ENCODE results near the gene PIM2. TPM values are rescaled to one million over a fixed set of nuclear protein-coding genes. Genes with fewer than 3 reads are reported as not detected.

The PIM2 gene
- total RNA-seq, 1 donor from 2014 or later: 5.1 TPM

DNA sequence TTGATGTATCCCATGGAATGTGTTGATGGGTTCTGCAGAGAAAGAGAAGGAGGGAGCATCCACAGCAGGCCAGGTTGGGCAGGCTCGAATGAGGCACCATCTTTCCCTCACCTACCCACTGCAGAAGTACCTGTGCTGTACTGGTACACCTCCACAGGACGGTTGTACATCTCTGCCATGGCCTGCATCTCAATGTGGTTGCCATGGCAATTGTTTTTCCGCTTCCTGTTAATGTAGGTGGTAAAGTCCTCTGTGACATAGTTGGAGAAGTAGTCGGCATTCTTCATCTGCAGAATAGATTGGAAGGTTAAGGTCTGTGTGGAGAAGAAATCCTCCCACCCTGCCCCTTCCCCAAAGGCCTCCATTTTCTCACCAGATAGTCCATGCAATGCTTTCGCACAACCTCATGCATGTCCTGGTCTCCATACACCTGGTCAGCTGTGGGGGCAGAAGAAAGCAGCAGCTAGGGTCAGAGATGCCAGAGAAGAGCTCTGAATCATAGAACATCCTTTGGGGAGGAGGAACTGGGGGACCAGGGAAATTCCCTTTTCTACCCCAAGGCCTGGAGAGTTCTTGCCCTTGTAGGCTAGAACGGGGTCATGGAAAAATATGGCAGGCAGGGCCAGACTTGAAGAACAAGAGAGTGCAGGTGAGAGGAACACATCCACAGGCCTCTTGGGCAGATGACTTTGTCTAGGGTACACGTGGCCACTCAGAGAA is 15.9 kb upstream of the PIM2 start:
- no peak overlapping the region for H3K4me3 Mint-ChIP-seq (ENCODE audit: unreplicated experiment)
- peaks cover 10% of the 10 kb centered on the region for H3K9me3 Mint-ChIP-seq (ENCODE audit: low read depth)
- H3K4me1 Mint-ChIP-seq (ENCODE audit: low read depth): no peaks in the 10 kb centered on the region
- peaks cover 10% of the 10 kb centered on the region for H3K36me3 Mint-ChIP-seq (ENCODE audit: low read depth)
- DNase-seq (ENCODE audit: low spot score): no peak
- no peaks in the 10 kb centered on the region for H3K27me3 Mint-ChIP-seq (ENCODE audit: low read depth)
- TF ChIP-seq, protein P1, sequence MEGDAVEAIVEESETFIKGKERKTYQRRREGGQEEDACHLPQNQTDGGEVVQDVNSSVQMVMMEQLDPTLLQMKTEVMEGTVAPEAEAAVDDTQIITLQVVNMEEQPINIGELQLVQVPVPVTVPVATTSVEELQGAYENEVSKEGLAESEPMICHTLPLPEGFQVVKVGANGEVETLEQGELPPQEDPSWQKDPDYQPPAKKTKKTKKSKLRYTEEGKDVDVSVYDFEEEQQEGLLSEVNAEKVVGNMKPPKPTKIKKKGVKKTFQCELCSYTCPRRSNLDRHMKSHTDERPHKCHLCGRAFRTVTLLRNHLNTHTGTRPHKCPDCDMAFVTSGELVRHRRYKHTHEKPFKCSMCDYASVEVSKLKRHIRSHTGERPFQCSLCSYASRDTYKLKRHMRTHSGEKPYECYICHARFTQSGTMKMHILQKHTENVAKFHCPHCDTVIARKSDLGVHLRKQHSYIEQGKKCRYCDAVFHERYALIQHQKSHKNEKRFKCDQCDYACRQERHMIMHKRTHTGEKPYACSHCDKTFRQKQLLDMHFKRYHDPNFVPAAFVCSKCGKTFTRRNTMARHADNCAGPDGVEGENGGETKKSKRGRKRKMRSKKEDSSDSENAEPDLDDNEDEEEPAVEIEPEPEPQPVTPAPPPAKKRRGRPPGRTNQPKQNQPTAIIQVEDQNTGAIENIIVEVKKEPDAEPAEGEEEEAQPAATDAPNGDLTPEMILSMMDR (IDR thresholded peaks at IDR 0.05): no peak
- H3K27ac Mint-ChIP-seq (ENCODE audit: unreplicated experiment): no peak overlapping the region

DNA sequence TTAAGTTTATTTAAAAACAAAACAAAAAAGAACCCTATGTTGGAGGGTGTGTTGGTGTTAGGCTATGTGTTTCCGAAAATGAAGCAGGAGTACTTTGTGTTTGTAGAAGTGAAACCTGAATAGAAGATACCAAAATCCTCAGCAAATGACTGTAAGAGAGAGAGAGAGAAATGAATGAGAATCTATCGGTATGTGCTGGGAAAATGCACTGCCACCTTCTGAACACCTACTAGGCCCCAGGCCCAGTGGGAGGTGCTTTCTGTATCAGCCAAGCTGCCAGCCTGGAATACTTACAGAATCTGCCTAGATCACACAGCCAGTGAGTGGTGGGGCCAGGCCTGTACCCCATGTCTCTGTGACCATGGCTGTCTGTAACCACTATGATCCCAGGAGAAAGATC is 14.9 kb upstream of the PIM2 start:
- DNase-seq (ENCODE audit: low spot score): no peak
- TF ChIP-seq, protein P1 (IDR thresholded peaks at IDR 0.05): no peak
- Mint-ChIP-seq H3K4me1 (ENCODE audit: low read depth) (no peaks in the 10 kb centered on the region), H3K36me3 (ENCODE audit: low read depth) (peaks cover 10% of the 10 kb centered on the region), H3K4me3 (ENCODE audit: unreplicated experiment) (no peak overlapping the region), H3K27me3 (ENCODE audit: low read depth) (no peaks in the 10 kb centered on the region), H3K9me3 (ENCODE audit: low read depth) (peaks cover 6% of the 10 kb centered on the region), H3K27ac (ENCODE audit: unreplicated experiment) (no peak overlapping the region)

DNA sequence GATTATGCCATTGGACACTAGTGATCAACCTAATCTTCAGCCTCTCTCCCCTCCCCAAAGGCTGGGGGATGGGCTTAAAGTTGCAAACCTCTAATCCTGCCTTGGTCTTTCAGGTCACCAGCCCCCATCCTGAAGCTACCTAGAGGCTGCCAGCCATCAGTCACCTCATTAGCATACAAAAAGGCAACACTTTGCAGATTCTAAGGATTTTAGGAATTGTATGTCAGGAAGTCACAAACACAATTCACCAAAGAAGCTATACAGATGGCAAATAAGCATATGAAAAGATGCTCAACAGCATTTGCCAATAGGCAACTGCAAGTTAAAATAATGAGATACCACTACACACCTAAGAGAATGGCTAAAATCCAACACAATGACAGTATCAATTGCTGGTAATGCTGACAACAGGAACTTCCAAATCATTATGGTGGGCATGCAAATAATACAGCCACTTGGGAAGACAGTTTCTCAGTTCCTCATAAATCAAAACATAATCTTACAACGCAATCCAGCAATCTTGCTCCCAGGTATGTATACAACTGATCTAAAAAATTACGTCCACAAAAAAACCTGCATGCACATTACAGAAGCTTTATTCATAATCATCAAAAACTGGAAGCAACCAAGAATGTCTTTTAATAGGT is 9.0 kb upstream of the PIM2 start:
- TF ChIP-seq, protein P1 (IDR thresholded peaks at IDR 0.05): no peak
- H3K27me3 Mint-ChIP-seq (ENCODE audit: low read depth): no peaks in the 10 kb centered on the region

DNA sequence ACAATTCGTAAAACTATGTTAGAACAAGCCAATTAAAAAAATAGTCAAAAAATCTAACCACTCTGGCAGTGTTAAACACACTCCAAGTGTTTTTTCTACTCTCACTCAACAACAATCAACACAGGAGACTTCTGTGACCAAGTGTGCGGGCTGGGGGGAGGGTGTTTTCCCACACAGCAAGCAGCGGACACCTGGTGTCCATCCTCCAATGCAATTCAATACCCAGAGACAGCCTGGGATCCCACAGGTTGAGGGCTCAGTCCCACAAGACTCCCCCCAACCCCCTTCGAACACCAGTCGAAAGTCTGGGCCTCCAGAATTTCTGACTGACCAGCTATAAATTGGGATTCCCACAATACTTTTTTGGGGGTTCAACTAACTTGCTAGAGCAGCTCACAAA is 8.3 kb upstream of the PIM2 start:
- peaks cover 5% of the 10 kb centered on the region for H3K9me3 Mint-ChIP-seq (ENCODE audit: low read depth)
- H3K36me3 Mint-ChIP-seq (ENCODE audit: low read depth): peaks cover 12% of the 10 kb centered on the region
- no peak overlapping the region for H3K4me3 Mint-ChIP-seq (ENCODE audit: unreplicated experiment)
- H3K27ac Mint-ChIP-seq (ENCODE audit: unreplicated experiment): no peak overlapping the region
- no peak for DNase-seq (ENCODE audit: low spot score)
- TF ChIP-seq, protein P1 (IDR thresholded peaks at IDR 0.05): no peak
- H3K27me3 Mint-ChIP-seq (ENCODE audit: low read depth): no peaks in the 10 kb centered on the region
- no peaks in the 10 kb centered on the region for H3K4me1 Mint-ChIP-seq (ENCODE audit: low read depth)

More for the DNA sequence above, 9.0 kb upstream of the PIM2 start:
- Mint-ChIP-seq H3K9me3 (ENCODE audit: low read depth) (peaks cover 6% of the 10 kb centered on the region), H3K4me1 (ENCODE audit: low read depth) (no peaks in the 10 kb centered on the region), H3K4me3 (ENCODE audit: unreplicated experiment) (no peak overlapping the region), H3K27ac (ENCODE audit: unreplicated experiment) (no peak overlapping the region), H3K36me3 (ENCODE audit: low read depth) (peaks cover 12% of the 10 kb centered on the region)
- DNase-seq (ENCODE audit: low spot score): no peak

DNA sequence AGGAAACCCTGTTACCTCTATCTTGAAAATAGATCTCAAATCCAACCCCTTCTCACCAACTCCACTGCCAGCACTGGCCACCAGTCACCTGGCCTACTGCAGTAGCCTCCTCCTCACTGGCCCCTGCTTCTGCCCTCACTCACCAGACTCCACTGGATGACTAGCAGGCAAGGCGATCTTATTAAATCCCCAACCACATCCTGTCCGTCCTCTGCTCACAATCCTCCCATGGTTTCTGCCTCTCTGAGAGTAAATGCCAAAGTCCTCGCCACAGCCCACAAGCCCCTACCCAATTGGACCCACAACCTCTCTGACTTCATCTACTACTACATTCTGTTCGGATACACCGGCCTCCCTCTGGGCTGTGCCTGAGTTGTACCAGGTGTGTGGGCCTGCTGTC is 5.4 kb upstream of the PIM2 start:
- H3K27ac Mint-ChIP-seq (ENCODE audit: unreplicated experiment): peak overlapping the region; percentile 36
- peaks cover 5% of the 10 kb centered on the region for H3K9me3 Mint-ChIP-seq (ENCODE audit: low read depth)
- TF ChIP-seq, protein P1 (IDR thresholded peaks at IDR 0.05): no peak
- no peak for DNase-seq (ENCODE audit: low spot score)
- peaks cover 13% of the 10 kb centered on the region for H3K4me1 Mint-ChIP-seq (ENCODE audit: low read depth)
- H3K36me3 Mint-ChIP-seq (ENCODE audit: low read depth): peaks cover 10% of the 10 kb centered on the region
- H3K4me3 Mint-ChIP-seq (ENCODE audit: unreplicated experiment): no peak overlapping the region
- H3K27me3 Mint-ChIP-seq (ENCODE audit: low read depth): no peaks in the 10 kb centered on the region

Measured in chondrocyte (in vitro differentiated cells).